Measurements from ENCODE around the gene BANF2. TPM values are rescaled to one million over a fixed set of nuclear protein-coding genes. Genes with fewer than 3 reads are reported as not detected.

Gene BANF2
- total and polyA plus RNA-seq, 10 of the 15 experiments (the other 5 are each of a cell fraction or from before 2014, with no cell fraction given): not detected

GRCh38 chr20:17772005-17772343, 72.2 kb downstream of the BANF2 start (continued):
- TF ChIP-seq, protein P1, sequence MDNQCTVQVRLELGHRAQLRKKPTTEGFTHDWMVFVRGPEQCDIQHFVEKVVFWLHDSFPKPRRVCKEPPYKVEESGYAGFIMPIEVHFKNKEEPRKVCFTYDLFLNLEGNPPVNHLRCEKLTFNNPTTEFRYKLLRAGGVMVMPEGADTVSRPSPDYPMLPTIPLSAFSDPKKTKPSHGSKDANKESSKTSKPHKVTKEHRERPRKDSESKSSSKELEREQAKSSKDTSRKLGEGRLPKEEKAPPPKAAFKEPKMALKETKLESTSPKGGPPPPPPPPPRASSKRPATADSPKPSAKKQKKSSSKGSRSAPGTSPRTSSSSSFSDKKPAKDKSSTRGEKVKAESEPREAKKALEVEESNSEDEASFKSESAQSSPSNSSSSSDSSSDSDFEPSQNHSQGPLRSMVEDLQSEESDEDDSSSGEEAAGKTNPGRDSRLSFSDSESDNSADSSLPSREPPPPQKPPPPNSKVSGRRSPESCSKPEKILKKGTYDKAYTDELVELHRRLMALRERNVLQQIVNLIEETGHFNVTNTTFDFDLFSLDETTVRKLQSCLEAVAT (IDR thresholded peaks at IDR 0.05): no peak
- TF ChIP-seq WRNIP1 (IDR thresholded peaks at IDR 0.05; ENCODE audit: borderline replicate concordance, low read depth, low read length) (no peak), CBFB (IDR thresholded peaks at IDR 0.05; ENCODE audit: low read depth) (no peak), TCF12 (IDR thresholded peaks at IDR 0.05; ENCODE audit: low read depth, low read length) (no peak), ATF7 (IDR thresholded peaks at IDR 0.05; ENCODE audit: low read depth) (no peak)

GRCh38 chr20:17773619-17774018, 73.9 kb downstream of the BANF2 start:
- Histone ChIP-seq H3K27me3 (replicated peaks in 1 of 2; ENCODE audit: control insufficient read depth in 2 of 2, insufficient read depth in 2 of 2, low read length in 1 of 2) (no peaks in the 10 kb centered on the region), H4K20me1 (ENCODE audit: control insufficient read depth, insufficient read depth) (no peaks in the 10 kb centered on the region), H3K79me2 (ENCODE audit: control insufficient read depth, insufficient read depth, low read length) (no peaks in the 10 kb centered on the region), H3K9ac (ENCODE audit: control insufficient read depth, insufficient read depth, low read length) (no peak overlapping the region), H3K36me3 (ENCODE audit: control insufficient read depth in 2 of 2, insufficient read depth in 2 of 2, low read length in 1 of 2) (no peaks in the 10 kb centered on the region), H3K4me1 (ENCODE audit: control insufficient read depth, insufficient read depth, low read length) (no peaks in the 10 kb centered on the region), H3K27ac (ENCODE audit: control insufficient read depth, insufficient read depth) (no peak overlapping the region), H3K4me2 (ENCODE audit: control insufficient read depth, insufficient read depth) (no peak overlapping the region), H2AFZ (ENCODE audit: control insufficient read depth, low read depth, low read length) (no peak overlapping the region), H3K4me3 (no peak overlapping the region), H3K9me3 (replicated peaks; ENCODE audit: control insufficient read depth, insufficient read depth, low read length) (no peaks in the 10 kb centered on the region)
- DNase-seq (ENCODE audit: low read depth, low spot score) (no peak), ATAC-seq (no peak), FAIRE-seq (no peak)
- in situ Hi-C loops (cut with MboI): no loop called here
- POLR2A ChIA-PET: no interaction called here
- RAD21 ChIA-PET (ENCODE audit: unreplicated experiment): no interaction called here
- intact Hi-C loops (cut with micrococcal nuclease; ENCODE audit: unreplicated experiment): no loop called here
- no TSS peak for BruUV-seq (replicated peaks)
- CTCF ChIA-PET: no interaction called here
- SMC1A ChIA-PET (ENCODE audit: uncharacterized antibody, unreplicated experiment): no interaction called here
- 38% methylated on average over 6 of the region's 6 CpGs for WGBS (ENCODE audit: insufficient coverage, insufficient replicate concordance, low lambda C conversion rate, missing lambda C conversion rate)
- no peak for TF ChIP-seq SREBF1 (IDR thresholded peaks at IDR 0.05; ENCODE audit: low read length)
- TF ChIP-seq KLF5 (IDR thresholded peaks at IDR 0.05; ENCODE audit: partially characterized antibody): no peak
- no peak for TF ChIP-seq NFYB (IDR thresholded peaks at IDR 0.05; ENCODE audit: insufficient read depth, low read depth, low read length)
- no peak for TF ChIP-seq BRCA1 (IDR thresholded peaks at IDR 0.05; ENCODE audit: low read depth, low read length)
- no peak for TF ChIP-seq MTA3 (IDR thresholded peaks at IDR 0.05; ENCODE audit: borderline replicate concordance, low read length)
- TF ChIP-seq RAD51 (IDR thresholded peaks at IDR 0.05): no peak
- no peak for TF ChIP-seq NFYA (IDR thresholded peaks at IDR 0.05; ENCODE audit: borderline replicate concordance, low read depth, low read length)
- TF ChIP-seq, protein P2, sequence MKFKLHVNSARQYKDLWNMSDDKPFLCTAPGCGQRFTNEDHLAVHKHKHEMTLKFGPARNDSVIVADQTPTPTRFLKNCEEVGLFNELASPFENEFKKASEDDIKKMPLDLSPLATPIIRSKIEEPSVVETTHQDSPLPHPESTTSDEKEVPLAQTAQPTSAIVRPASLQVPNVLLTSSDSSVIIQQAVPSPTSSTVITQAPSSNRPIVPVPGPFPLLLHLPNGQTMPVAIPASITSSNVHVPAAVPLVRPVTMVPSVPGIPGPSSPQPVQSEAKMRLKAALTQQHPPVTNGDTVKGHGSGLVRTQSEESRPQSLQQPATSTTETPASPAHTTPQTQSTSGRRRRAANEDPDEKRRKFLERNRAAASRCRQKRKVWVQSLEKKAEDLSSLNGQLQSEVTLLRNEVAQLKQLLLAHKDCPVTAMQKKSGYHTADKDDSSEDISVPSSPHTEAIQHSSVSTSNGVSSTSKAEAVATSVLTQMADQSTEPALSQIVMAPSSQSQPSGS (IDR thresholded peaks at IDR 0.05; ENCODE audit: low read length): no peak
- TF ChIP-seq MYB (IDR thresholded peaks at IDR 0.05; ENCODE audit: borderline replicate concordance, low read depth, low read length): no peak
- no peak for TF ChIP-seq SKIL (IDR thresholded peaks at IDR 0.05; ENCODE audit: low read depth, poor library complexity, severe bottlenecking)
- no peak for TF ChIP-seq IRF3 (IDR thresholded peaks at IDR 0.05)
- TF ChIP-seq ZNF384 (IDR thresholded peaks at IDR 0.05; ENCODE audit: borderline replicate concordance, low read depth, low read length): no peak
- no peak for TF ChIP-seq ZNF217 (IDR thresholded peaks at IDR 0.05)
